HG02678 (cell line): ENCODE data around the gene UGT2A2.
"Not testable (repeated sequence)": the region's sequence is repeated elsewhere in the genome, so short reads cannot be mapped to it uniquely, and the experiment has no call there.

Source experiments
- ATAC-seq: cut with Tn5 transposase; IDR thresholded peaks from one replicate; pipeline ENCODE4 v1.9.1; 2021; ENCODE audit warnings: mild to moderate bottlenecking, moderate library complexity; ENCODE audit not compliant: unreplicated experiment

Gene UGT2A2

DNA sequence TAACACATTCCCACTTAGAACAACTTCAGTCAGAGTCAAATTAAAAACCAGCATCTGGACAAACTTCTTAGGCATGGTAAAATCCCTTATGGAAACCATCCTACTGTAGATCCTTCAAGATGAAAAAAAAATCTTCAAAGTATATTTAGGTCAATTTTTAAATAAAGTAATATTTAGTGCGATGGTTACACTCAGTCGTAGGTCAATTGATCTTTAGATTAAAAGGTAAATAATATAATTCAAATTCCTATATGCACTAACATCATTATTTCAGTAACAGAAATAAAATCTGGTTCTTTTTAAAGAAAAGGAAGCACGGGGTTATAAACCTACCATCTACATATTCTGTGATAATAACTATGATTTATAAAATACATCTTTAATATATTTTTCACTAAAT is at the start of gene UGT2A2:
Gene UGT2A2, minus strand, starts transcription at position 101 of the 400 bp plus-strand sequence. Its CDS starts 2 bp downstream, at position 99.
- no peak for ATAC-seq

GRCh38 chr4:69684804-69685203 is 45.4 kb upstream of the UGT2A2 start:
- no peak for ATAC-seq

DNA sequence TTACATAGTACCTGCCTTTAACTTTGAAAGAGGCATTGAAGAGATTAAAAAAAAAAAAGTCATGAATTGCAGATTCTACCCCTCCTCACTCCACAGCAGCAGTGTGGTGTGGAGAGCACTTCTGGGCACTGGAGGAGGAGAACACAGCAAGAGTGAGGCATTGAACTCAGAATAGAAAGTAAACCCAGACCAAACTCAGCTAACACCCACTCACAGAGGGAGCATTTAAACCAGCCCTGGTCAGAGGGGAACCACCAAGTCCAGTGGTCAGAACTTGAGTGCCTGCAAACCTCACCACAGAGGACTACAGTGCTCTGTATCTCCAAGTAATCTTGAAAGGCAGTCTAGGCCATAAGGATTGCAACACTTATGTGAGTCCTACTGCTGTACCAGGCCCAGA is 29.2 kb upstream of the UGT2A2 start:
- no peak for ATAC-seq

DNA sequence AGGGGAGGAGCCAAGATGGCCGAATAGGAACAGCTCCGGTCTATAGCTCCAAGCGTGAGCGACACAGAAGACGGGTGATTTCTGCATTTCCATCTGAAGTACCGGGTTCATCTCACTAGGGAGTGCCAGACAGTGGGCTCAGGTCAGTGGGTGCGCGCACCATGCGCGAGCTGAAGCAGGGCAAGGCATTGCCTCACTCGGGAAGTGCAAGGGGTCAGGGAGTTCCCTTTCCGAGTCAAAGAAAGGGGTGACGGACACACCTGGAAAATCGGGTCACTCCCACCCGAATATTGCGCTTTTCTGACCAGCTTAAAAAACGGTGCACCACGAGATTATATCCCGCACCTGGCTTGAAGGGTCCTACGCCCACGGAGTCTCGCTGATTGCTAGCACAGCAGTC is 24.6 kb upstream of the UGT2A2 start:
- not testable (repeated sequence) for ATAC-seq

- not testable (repeated sequence) for ATAC-seq
These were observed 21.8 kb upstream of the UGT2A2 start for GRCh38 chr4:69661130-69661803.

GRCh38 chr4:69658133-69658532 is 18.7 kb upstream of the UGT2A2 start:
- no peak for ATAC-seq

DNA sequence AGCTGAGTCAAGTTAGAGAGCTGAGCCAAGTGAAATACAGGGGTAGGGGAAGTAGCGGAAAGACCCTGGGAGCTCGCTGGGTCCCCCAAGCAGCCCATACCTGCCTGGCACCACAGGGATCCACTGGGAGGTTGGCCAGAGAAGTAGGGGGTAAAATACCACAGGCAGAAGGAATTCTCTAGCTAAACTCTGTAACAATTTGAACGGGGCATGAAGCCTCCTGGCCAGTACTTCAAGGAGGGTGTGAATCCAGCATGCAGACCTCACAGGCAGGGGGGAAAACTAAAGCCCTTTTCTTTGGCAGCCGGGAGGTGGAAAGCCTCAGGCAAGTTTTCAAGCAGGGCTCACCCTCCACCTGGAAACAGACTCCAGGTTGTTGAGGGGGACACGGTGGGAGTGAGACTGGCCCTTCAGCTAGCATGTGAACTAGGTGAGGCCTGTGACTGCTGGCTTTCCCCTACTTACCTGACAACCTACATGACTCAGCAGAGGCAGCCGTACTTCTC is 17.3 kb upstream of the UGT2A2 start:
- ATAC-seq = no peak

DNA sequence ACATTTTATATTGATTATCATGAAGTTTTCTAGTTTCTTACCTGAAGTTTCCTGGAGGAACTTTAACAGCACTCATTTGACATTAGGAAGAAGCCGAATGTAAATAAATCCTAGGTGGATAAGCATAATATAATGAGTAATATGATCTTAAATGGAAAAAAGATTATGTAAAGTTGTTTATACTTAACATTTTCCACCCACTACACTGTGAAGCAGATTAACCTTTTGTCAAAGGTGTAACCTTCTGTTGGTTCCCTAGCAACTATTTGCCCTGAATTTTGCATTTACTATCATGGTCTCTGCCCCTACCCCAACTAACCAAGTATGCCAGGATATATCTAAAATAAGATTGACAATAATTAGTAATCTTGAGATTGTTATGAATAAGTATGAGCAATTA is 13.7 kb upstream of the UGT2A2 start, which contains the start of gene UGT2A1:
Gene UGT2A1, minus strand, starts transcription at position 101 of the 400 bp plus-strand sequence. CDS start 5,603 bp downstream, outside the sequence.
- ATAC-seq = no peak

- ATAC-seq = no peak
These were observed 11.4 kb upstream of the UGT2A2 start for GRCh38 chr4:69650872-69651271.

DNA sequence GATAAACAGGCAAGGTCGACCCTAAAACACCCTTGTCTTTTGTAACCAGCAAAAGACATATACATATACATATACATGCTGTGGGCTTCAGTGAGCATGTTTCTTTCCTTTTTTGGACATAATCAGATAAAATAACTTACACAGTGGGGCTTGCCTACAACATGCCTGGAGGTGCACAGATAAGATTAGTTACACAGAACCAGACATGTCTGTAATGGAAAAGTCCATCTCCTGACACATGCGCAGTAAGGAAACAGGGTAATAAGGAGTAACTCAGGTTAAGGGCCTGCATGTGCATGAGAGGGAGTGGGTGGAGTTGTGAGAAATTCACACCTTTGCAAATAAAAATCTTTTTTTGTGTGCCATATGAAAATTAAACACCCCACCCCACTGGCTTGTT is 10.2 kb upstream of the UGT2A2 start:
- ATAC-seq = no peak

DNA sequence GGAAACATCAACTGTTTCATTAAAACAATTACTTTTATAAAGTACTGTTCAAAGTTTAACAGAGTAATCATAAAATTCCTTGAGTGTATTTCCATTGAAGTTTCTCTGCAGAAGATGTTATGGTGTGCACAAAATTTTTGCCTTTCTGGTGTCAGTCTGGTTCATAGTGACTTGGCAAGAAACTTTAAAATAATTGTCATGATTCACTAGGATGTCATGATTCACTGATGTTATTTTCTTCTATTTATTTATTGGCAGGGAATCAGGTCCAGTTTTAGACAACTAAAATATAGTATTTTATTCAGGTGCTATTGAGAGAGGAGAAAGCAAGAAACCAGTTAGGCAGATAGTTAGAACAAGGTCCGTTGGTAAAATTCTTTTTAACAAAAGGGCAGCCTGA is 9.8 kb upstream of the UGT2A2 start:
- no peak for ATAC-seq

DNA sequence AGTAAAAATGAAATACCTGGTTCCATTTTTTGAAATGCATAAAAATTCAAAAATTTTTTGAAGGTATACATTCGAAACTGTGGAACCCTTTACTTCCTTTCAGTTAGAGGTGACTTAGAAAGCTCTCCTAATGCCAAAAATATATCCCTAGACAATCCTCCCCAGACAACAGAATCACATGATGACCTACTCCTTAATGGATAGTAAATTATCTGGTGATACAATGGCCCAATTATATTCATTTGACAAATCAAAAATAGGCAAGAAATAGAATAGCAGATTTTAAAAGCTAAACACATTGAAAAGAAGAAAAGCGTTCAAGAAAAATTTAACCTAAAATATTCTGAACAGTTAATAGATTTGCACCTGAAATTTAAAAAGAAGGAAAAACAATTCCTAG is 3.5 kb upstream of the UGT2A2 start:
- no peak for ATAC-seq

GRCh38 chr4:69640289-69640688 is 847 bp upstream of the UGT2A2 start:
- ATAC-seq = no peak

- no peak for ATAC-seq
These were observed 22.3 kb downstream of the UGT2A2 start for GRCh38 chr4:69617083-69617694.

DNA sequence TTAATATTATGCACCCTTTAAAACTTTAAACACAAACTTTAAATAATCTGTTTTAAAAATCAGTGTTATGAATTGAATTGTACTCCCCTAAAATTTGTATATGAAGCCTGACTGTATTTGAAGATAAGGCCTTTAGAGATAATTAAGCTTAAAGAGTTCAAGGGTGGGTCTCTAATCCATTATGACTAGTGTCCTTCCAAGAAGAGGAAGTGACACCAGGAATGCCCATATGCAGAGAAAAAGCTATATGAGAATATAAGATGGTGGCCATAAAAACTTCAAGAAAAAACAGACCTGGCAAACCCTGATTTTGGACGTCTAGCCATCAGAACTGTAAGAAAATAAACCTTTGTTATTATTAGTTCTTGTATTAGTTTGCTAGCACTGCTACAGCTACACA is 29.0 kb downstream of the UGT2A2 start:
- ATAC-seq = no peak

DNA sequence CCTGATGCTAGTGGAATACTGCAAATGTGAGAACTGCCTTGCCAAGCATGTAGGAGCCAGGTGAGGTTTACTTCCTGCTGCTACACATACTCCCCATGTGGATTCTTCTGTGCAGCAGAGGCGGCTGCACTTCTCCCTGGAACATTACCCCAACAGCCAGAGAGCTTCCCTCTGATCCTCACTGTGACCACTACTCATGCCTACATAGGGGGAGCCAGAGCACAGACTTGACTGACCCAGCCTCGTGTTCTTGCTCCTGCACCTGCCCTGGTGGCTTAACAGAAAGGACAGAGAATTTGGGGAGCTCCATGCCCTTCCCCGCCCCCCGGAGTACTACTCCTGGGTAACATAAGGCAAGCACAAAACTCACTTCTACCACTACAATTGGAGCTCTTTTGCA is 38.4 kb downstream of the UGT2A2 start:
- ATAC-seq = no peak

- ATAC-seq = no peak
These were observed 39.4 kb downstream of the UGT2A2 start for GRCh38 chr4:69600013-69600412.

DNA sequence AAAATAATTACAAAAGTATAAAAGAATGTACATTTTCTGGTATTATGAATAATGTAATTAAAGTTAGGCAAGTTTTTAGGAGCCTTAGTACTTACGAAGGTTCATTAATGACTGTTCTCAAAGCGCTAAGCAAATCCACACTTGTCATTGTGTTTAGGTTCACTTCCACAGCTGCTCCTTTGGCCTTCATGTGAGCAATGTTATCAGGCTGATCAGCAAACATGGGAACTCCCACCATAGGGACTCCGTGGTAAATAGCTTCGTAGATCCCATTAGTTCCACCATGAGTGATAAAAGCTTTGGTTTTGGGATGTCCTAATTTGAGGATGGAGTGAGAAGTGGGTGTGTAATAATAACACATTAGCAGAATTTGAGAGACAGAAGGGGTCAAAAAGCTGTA is 45.1 kb downstream of the UGT2A2 start:
- ATAC-seq = no peak

DNA sequence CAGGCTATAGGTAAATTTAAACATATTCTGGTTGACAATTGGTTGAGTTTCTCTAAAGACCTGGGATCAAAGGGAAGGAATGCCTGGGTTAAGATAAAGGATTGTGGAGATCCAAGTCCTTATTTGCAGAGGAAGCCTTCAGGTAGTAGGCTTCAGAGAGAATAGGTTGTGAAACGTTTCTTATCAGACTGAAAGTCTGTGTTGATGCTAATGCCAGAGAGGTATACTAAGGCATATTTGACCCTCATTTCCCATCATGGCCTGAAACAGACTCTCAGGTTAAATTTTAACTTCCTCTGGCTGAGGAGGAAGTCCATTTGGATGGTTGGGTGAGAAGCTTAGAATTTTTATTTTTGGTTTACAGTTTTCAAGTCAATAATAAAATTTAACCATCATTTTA is 48.1 kb downstream of the UGT2A2 start:
- ATAC-seq = no peak

GRCh38 chr4:69589884-69590283 is 49.6 kb downstream of the UGT2A2 start:
- ATAC-seq = no peak

- ATAC-seq = no peak
These were observed 55.3 kb downstream of the UGT2A2 start for GRCh38 chr4:69584135-69584534.

DNA sequence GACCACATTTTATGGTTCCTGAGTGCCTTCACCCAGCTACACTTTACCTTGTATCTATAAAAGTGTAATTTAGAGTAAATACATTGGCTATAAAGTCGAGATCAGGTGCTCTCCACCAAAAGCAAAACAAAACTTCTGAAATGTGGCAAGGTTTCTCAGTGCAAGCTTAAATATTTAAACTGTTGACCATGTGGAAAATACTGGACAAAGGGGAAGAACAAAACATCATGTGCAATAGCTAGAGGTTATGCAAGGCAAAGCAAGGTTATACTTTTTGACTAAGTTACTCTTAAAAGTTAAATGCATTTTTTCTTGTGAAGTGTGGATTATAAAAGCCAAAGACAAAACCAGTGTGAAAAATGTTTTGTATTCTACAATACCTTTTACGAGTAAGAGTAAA is 55.9 kb downstream of the UGT2A2 start:
- ATAC-seq = no peak
